ENCODE results near the gene ARHGDIB.

GRCh38 chr12:14937689-14938088 is 23.7 kb downstream of the ARHGDIB start:
- TF ChIP-seq CTCF (conservative IDR thresholded peaks at IDR 0.05 in 1 of 2, IDR thresholded peaks at IDR 0.05 in 1 of 2; ENCODE audit: low read depth in 1 of 2, low read length in 2 of 2) (peak in 1 of 2 donors; percentile 1), EZH2 (IDR thresholded peaks at IDR 0.05; ENCODE audit: low read length, missing control alignments) (no peak)

All from fibroblast of lung (primary cell).